ENCODE results near the gene ZNF484.
"Not testable (repeated sequence)": the region's sequence is repeated elsewhere in the genome, so short reads cannot be mapped to it uniquely, and the experiment has no call there.

Gene ZNF484

GRCh38 chr9:92860867-92861266, 17.0 kb downstream of the ZNF484 start:
- DNase-seq, result no peak

DNA sequence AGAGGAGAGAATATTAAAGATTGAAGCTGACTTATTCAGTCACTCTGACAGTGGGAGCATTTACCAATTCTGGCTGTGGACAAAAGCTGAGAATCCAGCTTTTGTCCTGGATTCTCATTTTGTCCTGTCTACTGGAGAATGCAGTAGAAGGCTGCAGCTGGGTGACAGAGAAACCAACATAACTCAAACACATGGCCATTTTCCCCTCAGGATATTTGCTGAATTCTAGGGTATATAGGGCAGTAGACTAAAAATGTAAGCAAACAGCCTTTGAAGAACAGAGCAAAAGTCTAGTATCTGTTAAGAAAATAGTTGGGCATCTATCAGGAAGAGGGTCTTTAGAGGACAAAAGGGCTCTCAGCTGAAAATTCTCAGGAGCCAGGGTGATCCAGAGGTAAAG, 20.6 kb downstream of the ZNF484 start:
- no peak for DNase-seq

- no peak for DNase-seq
Measured at GRCh38 chr9:92853716-92854115, 24.1 kb downstream of the ZNF484 start.

DNA sequence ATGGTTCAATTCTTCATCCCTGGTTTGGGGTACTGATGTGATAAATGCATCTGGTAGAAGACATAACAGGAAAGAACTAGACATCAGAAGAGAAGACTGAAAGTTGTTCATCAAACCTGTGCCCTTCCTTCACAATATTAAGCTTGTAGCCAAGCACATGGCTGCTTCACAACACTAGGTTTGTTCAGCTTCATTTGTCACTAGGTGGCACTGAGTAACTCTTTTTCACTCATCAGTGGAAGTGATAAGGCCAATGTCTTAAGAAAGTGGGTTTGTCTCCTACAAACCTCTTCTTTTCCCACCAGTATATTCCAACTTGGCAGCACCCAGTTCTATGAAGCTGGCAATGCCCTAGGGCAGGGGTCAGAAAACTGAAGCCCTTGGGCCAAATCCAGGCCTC, 26.9 kb downstream of the ZNF484 start:
- no peak for DNase-seq

DNA sequence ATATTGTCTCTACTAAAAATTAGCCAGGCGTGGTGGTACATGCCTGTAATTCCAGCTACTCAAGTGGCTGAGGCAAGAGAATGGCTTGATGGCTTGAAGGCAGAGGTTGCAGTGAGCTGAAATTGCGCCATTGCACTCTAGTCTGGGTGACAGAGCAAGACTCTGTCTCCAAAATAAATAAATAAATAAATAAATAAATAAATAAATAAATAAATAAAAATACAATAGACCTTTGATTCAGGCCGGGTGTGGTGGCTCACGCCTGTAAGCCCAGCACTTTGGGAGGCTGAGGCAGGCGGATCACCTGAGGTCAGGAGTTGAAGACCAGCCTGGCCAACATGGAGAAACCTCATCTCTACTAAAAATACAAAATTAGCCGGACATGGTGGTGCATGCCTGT, 29.1 kb downstream of the ZNF484 start:
- not testable (repeated sequence) for DNase-seq

DNA sequence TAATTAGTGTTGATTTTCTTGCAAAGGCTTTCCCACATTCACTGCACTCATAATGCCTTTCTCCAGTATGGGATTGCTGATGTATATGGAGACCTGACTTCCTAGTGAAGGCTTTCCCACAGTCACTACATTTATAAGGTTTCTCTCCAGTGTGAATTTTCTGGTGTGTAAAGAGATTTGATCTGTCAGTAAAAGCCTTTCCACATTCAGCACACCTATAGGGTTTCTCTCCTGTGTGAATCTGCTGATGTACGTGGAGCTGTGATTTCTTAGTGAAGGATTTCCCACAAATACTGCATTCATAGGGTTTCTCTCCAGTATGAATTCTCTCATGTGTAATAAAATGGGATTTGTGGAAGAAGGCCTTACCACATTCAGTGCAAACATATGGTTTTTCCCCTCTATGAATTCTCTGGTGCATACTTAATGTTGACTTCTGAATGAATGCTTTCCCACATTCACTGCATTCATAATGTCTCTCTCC, 31.1 kb downstream of the ZNF484 start:
- DNase-seq, result no peak

GRCh38 chr9:92838411-92838810, 39.4 kb downstream of the ZNF484 start:
- DNase-seq, result not testable (repeated sequence)

- no peak for DNase-seq
Measured at GRCh38 chr9:92837191-92837590, 40.6 kb downstream of the ZNF484 start.

GRCh38 chr9:92829420-92829819, 48.4 kb downstream of the ZNF484 start:
- no peak for DNase-seq

- not testable (repeated sequence) for DNase-seq
Measured at GRCh38 chr9:92825065-92825464, 52.8 kb downstream of the ZNF484 start.

- no peak for DNase-seq
Measured at GRCh38 chr9:92820964-92821363, 56.9 kb downstream of the ZNF484 start.

GRCh38 chr9:92819898-92820297, 57.9 kb downstream of the ZNF484 start:
- not testable (repeated sequence) for DNase-seq

GRCh38 chr9:92809629-92810326, 68.1 kb downstream of the ZNF484 start:
- DNase-seq, result not testable (repeated sequence)

DNA sequence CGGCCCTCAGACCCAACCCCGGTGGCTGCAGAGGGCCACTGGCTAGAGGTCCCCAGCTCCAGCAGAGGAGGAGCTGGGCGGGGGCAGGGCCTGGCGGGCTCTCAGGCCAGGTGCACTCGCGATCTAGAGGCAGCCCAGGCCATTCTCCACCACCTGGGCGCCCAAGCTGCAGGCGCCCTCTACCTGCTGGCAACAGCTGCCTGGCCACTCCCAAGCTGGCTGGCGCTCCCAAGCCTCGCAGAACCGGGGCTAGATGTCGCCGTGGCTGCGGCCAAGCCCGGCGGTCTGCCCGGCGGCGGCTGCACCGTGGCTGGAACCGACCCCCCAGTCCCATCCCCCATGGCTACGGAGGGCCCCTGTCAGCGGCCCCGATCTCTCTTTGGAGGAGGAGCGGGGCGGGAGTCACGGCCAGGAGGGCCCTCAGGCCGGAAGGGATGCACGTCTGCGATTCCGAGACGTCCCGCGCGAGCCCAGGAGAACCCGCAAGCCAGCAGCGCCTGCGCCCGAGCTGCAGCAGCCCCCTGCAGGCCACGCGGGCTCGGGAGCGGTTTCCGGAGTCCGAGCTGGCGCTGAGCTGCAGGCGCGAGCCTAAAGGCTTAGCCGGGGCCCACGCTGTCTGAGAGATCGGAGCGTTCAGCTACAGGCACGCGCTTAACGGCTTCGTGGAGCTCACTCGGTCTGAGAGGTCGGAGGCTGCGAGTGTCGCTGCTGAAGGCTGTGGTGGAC, 68.9 kb downstream of the ZNF484 start:
- peak; percentile 69 for DNase-seq

DNA sequence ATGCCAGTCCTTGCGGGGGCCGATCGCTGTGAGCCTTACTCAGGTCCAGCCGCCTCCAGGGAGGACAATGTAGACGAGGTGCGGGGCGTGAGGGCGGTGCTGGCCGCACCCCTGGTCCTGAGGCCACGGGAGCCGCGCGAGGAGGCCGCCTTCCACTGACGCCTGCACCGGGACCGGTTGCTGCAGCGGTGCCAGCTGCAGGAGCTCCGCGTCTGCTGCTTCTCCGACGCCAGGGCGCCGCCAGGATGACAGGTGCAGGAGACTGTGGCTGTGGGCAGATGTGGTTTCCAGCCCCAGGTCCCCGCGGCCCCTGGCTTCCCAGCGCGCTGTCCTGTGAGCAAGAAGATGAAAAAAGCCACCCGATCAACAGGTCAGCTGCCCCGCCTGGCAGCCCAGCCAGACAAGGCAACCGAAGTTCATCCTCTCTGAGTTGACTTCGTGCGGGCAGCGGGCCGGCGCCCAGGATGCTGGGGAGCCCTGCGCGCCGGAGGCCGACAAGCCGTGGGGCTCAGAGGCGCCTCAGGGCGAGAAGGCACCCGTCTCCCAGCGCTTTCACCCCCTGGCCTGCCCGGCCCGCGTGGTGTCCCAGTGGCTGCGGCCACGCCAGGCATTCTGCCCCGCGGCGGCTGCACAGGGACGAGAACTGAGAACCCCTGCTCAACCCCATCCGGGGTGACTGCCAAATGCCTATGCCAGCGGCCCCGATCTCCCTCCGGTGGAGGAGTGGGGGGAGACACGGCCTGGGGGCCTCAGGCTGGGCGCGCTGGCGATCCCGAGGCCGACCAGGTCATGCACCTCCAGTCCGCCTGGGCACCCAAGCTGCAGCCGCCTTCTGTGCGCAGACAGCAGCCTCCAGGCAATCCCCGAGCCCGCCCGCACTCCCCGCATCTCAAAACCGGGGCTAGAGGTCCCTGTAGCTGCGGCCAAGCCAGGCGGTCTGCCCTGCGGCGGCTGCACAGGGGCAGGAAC, 69.8 kb downstream of the ZNF484 start:
- no peak for DNase-seq

DNA sequence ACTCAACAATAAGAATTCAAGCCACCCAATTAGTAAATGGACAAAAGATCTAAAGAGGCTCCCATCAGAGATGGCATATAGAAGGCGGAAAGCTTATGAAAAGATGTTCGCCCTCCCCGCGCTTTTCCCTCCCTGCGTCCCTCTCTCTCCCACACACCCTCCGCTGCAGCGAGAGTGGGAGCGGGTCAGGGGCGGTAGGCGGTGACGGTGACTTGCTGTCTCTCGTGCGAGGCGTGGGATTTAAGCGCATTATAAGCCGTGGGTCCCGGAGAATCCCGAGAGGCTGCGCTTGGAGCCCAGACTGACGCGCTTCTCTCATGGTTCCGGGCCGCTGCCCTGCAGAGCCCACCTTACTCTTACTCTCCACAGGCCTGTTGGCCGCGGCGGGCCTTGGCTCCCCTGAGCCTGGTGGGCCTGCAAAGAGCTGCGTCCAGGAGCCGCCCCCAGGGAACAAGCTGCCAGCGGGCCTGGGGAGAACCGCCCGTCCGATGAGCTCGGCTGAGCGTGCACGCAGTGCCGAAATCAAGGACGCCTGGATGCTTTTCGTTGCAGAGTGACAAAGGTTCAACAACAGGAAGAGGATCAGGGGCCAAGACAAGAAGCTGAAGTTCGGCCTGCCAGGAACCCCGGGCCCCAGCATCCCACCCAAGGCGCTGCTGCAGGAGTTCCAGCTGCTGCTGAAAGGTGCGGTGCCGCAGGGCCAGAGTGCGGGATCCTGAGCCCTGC, 70.6 kb downstream of the ZNF484 start:
- no peak for DNase-seq

DNA sequence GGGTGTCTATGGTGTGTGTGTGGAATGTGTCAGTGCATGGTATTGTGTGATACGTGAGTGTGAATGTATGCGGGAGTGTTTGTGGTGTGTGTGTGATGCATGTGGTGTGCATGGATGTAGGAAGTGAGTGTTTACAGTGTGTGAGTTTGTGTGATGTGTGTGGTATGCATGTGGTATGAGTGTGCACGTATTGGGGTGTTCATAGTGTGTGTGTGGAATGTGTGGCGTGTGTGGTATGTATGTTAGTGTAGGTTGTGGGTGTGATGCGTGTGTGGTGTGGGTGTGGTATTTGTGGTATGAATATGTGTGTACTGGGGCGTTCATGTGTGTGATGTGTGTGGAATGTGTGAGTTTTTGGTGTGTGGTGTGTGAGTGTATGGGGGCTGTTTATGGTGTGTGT, 73.1 kb downstream of the ZNF484 start:
- DNase-seq, result peak; percentile 25

DNA sequence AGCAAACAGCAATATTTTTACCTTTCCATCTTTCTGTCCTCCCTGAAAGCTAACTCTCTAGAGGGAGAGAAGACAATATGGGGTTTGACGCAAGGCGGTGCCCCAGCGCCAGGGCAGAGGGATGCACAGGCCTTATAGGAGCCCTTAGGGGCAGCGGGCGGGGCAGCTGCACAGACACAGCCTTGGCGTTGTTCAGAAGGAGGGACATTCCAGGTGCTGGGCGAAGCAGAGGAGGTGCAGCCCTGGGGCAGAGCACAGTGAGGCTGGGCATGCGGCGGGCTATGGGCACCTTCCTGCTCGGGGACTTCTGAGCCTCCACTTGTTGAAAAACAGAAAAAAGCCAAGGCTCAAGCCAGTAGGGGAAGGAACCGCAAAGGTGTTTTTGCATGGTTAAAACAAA, 79.5 kb downstream of the ZNF484 start:
- DNase-seq, result no peak

GRCh38 chr9:92796337-92796804, 81.5 kb downstream of the ZNF484 start:
- not testable (repeated sequence) for DNase-seq

DNA sequence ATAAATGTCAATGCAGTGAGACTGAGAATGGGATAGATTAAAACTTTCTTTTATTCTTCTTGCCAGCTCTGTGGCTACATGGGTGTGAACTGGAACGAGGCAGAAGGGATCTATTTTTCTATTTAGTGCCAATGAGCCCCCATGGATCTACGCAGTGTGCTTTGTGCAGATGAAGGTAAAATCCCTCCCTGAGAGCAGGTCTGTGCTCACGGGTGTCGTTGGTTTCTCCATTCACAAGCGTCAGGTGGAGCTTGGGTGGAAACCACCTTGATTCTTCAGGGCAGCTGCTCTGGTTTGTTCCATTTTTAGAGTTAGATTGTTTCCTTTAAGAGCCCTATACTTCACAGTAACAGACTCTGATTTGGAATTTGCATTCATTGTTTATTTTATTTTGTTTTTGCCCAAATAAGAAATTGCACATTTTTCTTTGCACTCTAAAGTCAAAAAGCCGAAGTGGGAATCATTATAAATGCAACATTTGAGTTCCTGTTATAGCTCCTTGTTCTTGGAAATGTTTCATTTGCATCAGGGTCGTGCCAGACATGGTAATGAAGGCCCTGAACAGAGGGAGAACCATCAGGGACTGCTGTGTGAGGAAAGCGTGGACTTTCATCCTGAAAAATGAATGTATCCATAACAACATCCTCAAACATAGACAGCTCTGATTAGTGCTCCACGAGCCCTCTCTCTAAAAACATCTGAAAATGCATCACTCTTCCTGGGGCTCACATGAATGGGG, 82.1 kb downstream of the ZNF484 start:
- DNase-seq, result no peak

Data from fibroblast of skin of scalp (primary cell).